Erythroblast (primary cell): ENCODE measurements around the gene CRELD1.

Experiments
- DNase-seq, 2 experiments: peaks; one replicate each; lab custom pipeline; 2025; lab: John Stamatoyannopoulos, UW
- GATA1 ChIP-seq: IDR thresholded peaks from 2 replicates; pipeline ENCODE4 v1.6.1; 2011; ENCODE audit warnings: low read depth, mild to moderate bottlenecking, control low read depth, low read length, moderate library complexity
- POLR2A ChIP-seq: IDR thresholded peaks from 2 replicates; pipeline ENCODE4 v1.6.1; 2011; ENCODE audit warnings: mild to moderate bottlenecking, low read length

CRELD1 gene

DNA sequence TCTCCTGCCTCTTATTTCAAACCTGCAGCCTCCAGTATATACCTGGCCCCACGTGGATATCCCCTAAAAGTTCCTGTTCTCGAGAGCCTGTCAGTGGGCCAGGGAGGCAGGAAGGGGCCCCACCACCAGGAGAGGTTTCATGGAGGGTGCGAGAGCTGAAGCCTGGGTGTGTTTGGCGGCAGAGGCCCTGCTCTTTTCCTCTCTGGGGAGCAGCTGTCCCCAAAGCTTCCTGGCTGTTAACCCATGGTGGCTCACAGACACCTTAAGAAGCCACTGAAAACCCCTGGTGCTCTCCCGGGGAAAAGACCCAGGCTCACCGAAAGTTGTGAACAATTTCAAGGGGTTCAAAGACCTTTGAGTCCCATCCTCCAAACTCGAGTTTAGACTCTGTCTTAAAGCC is 17.5 kb downstream of the CRELD1 start:
- TF ChIP-seq GATA1 (no peak), POLR2A (no peak)
- DNase-seq = no peak

GRCh38 chr3:9951598-9951961 is 17.9 kb downstream of the CRELD1 start:
- DNase-seq = no peak

GRCh38 chr3:9951962-9952805 is 18.6 kb downstream of the CRELD1 start, which contains the start of gene PRRT3:
Gene PRRT3, minus strand, starts transcription at chr3:9952408. Its CDS starts 2,293 bp downstream, at chr3:9950115.
- DNase-seq = peak; percentile 50 to 61
- TF ChIP-seq POLR2A = no peak
- no peak for TF ChIP-seq GATA1

More at GRCh38 chr3:9951598-9951961, 17.9 kb downstream of the CRELD1 start:
- TF ChIP-seq GATA1 (no peak), POLR2A (no peak)

- TF ChIP-seq GATA1 = no peak
- no peak for TF ChIP-seq POLR2A
- no peak for DNase-seq
These were observed 21.5 kb downstream of the CRELD1 start for GRCh38 chr3:9955067-9955502.

DNA sequence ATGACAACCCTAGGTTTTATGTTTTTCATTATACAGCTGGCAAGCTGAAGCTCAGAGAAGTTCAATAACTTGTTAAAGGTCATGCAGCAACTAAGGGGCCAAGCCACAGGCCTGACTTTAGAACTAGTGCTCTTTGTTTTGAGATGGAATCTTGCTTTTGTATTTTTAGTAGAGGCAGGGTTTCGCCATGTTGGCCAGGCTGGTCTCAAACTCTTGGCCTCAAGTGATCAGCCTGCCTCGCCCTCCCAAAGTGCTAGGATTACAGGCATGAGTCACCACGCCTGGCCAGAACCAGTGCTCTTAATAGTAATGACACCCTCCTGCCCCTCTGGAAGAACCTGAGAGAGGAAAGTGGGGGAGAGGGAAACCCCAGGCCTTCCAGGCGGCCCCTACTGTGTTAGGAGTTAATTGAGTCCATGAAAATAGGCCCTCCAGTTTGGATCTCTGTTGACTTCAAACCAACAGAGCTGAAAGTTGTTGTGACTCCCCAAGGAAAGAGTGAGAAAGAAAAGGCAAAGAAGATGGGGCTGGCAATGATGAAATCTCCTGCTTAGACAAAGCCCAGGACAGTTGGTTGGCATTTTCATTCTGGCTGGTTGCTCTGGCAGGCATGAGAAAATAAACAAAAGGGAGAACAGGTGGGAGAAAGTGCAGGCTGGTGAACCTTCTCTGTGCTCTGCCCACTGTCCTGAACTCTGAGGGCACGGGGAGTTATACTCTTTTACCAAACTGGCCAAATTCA is 22.1 kb downstream of the CRELD1 start:
- TF ChIP-seq POLR2A (no peak), GATA1 (no peak)
- DNase-seq = peak in 1 of 2 experiments; percentile 28

DNA sequence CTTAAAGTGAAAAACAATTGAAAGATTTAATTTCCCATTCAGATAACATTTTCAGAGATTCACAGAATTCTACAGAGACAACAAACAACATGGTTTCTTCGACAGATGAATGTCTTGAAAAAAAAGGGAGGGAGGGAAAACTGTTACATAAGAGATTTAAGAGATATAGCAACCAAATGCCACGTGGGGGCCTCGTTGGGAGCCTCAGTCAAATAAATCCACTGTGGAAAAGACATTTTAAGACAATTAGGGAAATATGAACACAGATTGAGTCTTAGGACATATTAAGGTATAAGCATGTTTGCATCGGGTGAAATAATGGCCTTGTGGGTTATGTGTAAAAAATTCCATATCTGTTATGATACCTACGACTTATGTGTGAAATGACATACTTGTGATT is 23.6 kb downstream of the CRELD1 start:
- DNase-seq = peak; percentile 20 to 31
- TF ChIP-seq GATA1 (no peak), POLR2A (no peak)

GRCh38 chr3:9965200-9965875 is 31.7 kb downstream of the CRELD1 start:
- TF ChIP-seq GATA1 = no peak
- no peak for TF ChIP-seq POLR2A
- DNase-seq = no peak

DNA sequence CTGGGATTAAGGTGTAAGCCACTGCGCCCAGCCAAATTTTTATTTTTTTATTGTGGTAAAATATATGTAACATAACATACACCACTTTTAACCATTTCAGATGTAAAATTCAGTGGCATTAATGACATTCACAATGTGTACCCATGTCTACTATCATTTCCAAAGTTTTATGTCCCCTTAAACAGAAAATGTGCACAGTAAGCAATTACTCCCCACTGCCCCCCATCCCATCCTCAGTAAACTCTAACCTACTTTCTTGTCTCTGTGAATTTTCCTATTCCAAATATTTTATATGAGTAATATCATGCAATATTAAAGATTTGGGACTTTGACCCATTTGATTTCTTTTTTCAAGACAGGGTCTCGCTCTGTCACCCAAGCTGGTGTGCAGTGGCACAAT is 33.2 kb downstream of the CRELD1 start:
- DNase-seq = no peak
- TF ChIP-seq GATA1 (no peak), POLR2A (no peak)

- TF ChIP-seq POLR2A (no peak), GATA1 (no peak)
- no peak for DNase-seq
These were observed 36.0 kb downstream of the CRELD1 start for GRCh38 chr3:9969632-9970019.

GRCh38 chr3:9970020-9970652 is 36.5 kb downstream of the CRELD1 start:
- no peak for DNase-seq
- TF ChIP-seq POLR2A = no peak
- TF ChIP-seq GATA1 = no peak

- TF ChIP-seq GATA1 (no peak), POLR2A (peak; percentile 72)
- DNase-seq = peak; percentile 97 to 98
These were observed 43.4 kb downstream of the CRELD1 start for GRCh38 chr3:9976721-9977709.

DNA sequence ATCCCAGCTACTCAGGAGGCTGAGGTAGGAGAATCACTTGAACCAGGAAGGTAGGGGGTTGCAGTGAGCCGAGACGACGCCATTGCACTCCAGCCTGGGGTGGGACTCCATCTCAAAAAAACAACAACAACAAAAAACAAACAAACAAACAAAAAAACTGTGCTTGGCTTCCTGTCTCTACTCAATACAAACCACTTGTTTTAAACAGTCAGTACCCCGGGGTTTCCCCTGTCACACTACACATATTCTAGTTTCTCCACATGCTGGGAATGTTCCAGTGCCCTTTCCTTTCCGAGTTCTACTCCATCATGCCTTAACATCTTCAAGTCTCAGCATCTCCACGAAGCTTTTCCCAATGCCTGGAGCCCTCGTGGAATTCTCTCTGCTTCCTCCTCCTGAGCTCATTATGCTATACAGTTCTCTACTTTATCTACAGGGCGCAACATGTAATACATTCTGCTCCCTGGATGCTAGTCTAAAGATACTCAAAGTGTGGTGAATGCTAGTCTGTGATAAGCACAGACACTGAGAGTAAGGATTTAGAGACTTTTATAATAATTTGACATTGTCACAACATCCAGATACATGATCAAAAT is 45.2 kb downstream of the CRELD1 start:
- no peak for TF ChIP-seq GATA1
- TF ChIP-seq POLR2A = peak; percentile 27
- peak; percentile 85 to 89 for DNase-seq
